Panc1 (cell line): ENCODE data around the gene SFSWAP. TPM values are rescaled to one million over a fixed set of nuclear protein-coding genes. Genes with fewer than 3 reads are reported as not detected.

Experiments used
- ATAC-seq: fragments of 200-7000 bp; cut with Tn5 transposase; 2 replicates; pipeline ENCODE4 v1.9.1; 2020; ENCODE audit warnings: mild to moderate bottlenecking, moderate library complexity
- BruUV-seq: library from RNA; stranded (reverse); fragments of 400-500 nt; replicated peaks from 2 replicates; lab custom pipeline; 2021; lab: Mats Ljungman, UMichigan
- CTCF ChIA-PET: fragments of 300-600 bp; sonication (Branson Sonifier 250); formaldehyde crosslinking; loops from one replicate; lab custom pipeline; 2022; ENCODE audit warnings: antibody characterized with exemption; lab: Charles Lee
- POLR2A ChIA-PET: fragments of 300-600 bp; sonication (Branson Sonifier 250); formaldehyde crosslinking; loops from one replicate; lab custom pipeline; 2022; ENCODE audit warnings: antibody characterized with exemption; lab: Charles Lee
- DNase-seq: peaks from one replicate; pipeline ENCODE4 v3.0.0-alpha.2; 2010; ENCODE audit warnings: low read depth, low spot score
- H3K27ac ChIP-seq: 2 replicates; pipeline ENCODE4 v1.5.1; 2011; ENCODE audit warnings: mild to moderate bottlenecking, low read length, inconsistent platforms
- H3K27me3 ChIP-seq: fragments of 200-500 bp; sonication (Bioruptor generic); 2 replicates; pipeline ENCODE4 v1.6.0; 2014; ENCODE audit warnings: low read length, inconsistent platforms; ENCODE audit not compliant: control insufficient read depth, insufficient read depth
- H3K36me3 ChIP-seq: fragments of 200-500 bp; sonication (Bioruptor generic); 2 replicates; pipeline ENCODE4 v1.5.1; 2014; ENCODE audit warnings: inconsistent platforms, mild to moderate bottlenecking, low read length, moderate library complexity; ENCODE audit not compliant: control insufficient read depth, insufficient read depth
- H3K4me1 ChIP-seq: 2 replicates; pipeline ENCODE4 v1.5.1; 2011; ENCODE audit warnings: inconsistent platforms, mild to moderate bottlenecking, low read length, moderate library complexity; ENCODE audit not compliant: control insufficient read depth, insufficient read depth
- H3K4me3 ChIP-seq, 2 experiments: 2 replicates each; pipeline ENCODE4 v1.5.1; 2011 to 2012; ENCODE audit warnings: low read depth in 2 of 2, low read length in 2 of 2, mild to moderate bottlenecking in 2 of 2, inconsistent platforms in 1 of 2, moderate library complexity in 1 of 2
- H3K9me3 ChIP-seq: fragments of 200-500 bp; sonication (Bioruptor generic); 2 replicates; pipeline ENCODE4 v1.5.1; 2014; ENCODE audit warnings: low read depth, mild to moderate bottlenecking, inconsistent platforms, low read length, moderate library complexity; ENCODE audit not compliant: control insufficient read depth, insufficient read depth
- POLR2AphosphoS5 ChIP-seq: IDR thresholded peaks from 2 replicates; pipeline ENCODE4 v1.6.1; 2012; ENCODE audit warnings: mild to moderate bottlenecking, low read depth, low read length, moderate library complexity
- SIN3A ChIP-seq: IDR thresholded peaks from 2 replicates; pipeline ENCODE4 v1.6.1; 2012; ENCODE audit warnings: low read depth, mild to moderate bottlenecking, low read length, moderate library complexity, borderline replicate concordance; ENCODE audit not compliant: insufficient read depth
- TCF7L2 ChIP-seq: IDR thresholded peaks from 2 replicates; pipeline ENCODE4 v1.6.1; 2011; ENCODE audit warnings: mild to moderate bottlenecking, low read depth, low read length, inconsistent platforms
- in situ Hi-C: cut with HindIII; loops from 2 replicates; pipeline ENCODE4 v1.10.0; 2016; ENCODE audit warnings: low sequenced_read_pairs, low pct_unique_long_range_greater_than_20kb
- intact Hi-C: fragments of 100-400 bp; cut with micrococcal nuclease; formaldehyde crosslinking; loops from one replicate; pipeline ENCODE4 v1.10.0; 2022; ENCODE audit not compliant: unreplicated experiment
- total RNA-seq: library from RNA; stranded (reverse); gene quantifications from one replicate; pipeline ENCODE4 v1.2.1, GENCODE V29; 2021; ENCODE audit not compliant: unreplicated experiment
- TF ChIP-seq, protein P1 (sequence below), 2 experiments: IDR thresholded peaks; 2 replicates each; pipeline ENCODE4 v1.6.1; 2011 to 2012; ENCODE audit warnings: low read depth in 2 of 2, control low read depth in 1 of 2, low read length in 1 of 2, mild to moderate bottlenecking in 1 of 2, moderate library complexity in 1 of 2; ENCODE audit not compliant: insufficient read depth in 1 of 2
- TF ChIP-seq, protein P2 (sequence below): fragments of 450-650 bp; IDR thresholded peaks from 2 replicates; pipeline ENCODE4 v1.5.1; 2017; ENCODE audit warnings: mild to moderate bottlenecking

The SFSWAP gene
- total RNA-seq, 1 experiment from 2014 or later = 41.6 TPM

DNA sequence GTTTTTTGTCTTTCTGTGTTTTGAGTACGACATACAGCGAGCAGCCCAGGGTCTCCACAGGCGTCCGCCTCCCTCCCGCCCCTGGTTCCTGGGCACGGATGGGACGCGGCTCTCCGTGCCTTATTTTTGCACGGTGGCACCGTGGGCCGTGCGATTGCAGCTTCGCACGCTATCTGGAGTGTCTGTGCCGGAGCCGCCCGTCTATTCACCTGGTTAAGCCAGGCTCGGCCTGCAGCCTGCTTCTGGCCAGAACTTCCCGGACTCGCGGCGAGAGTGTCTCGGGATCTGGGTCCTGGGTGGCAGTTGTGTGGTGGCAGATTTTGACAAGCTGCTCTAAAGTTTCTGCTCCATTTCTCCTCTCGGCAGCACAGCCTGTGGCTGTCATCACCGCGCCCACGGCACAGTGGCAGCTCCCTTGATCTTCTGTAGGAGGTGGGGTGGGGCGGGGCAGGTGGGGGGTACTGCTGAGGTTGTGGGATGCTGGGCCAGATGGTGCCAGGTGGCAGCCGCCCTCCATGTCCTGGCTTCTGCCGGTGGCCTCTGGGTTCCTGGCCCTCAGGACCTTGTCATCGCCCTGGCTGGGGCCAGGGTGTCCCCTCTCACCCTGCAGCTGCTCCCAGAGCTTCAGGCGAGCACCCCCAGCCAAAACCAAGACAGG, 120.2 kb downstream of the SFSWAP start:
- Histone ChIP-seq H3K4me1 (peaks cover 19% of the 10 kb centered on the region), H3K9me3 (no peaks in the 10 kb centered on the region), H3K36me3 (no peaks in the 10 kb centered on the region; the same call in 1 of the 2 replicates), H3K27ac (peak overlapping the region; percentile 86), H3K4me3 (peak overlapping the region; percentile 60 to 76), H3K27me3 (no peaks in the 10 kb centered on the region)
- peak; percentile 8 for ATAC-seq
- ChIA-PET POLR2A (interaction anchor here (0.8 kb wide), 1 partner anchor 118 kb away, joined by 3 read pairs; the partner anchor contains the start of gene EP400), CTCF (interaction anchor here (0.5 to 0.6 kb wide), 4 partner anchors 52 to 228 kb away, joined by 3 to 6 read pairs (median 3); no protein-coding TSS in a partner anchor)
- intact Hi-C loops = no loop called here
- TF ChIP-seq TCF7L2 (0 out of 2 replicates have a peak, but pooled peaks have one; percentile 44), SIN3A (no peak; the same call in 1 of the 2 replicates)
- TF ChIP-seq, protein P1, sequence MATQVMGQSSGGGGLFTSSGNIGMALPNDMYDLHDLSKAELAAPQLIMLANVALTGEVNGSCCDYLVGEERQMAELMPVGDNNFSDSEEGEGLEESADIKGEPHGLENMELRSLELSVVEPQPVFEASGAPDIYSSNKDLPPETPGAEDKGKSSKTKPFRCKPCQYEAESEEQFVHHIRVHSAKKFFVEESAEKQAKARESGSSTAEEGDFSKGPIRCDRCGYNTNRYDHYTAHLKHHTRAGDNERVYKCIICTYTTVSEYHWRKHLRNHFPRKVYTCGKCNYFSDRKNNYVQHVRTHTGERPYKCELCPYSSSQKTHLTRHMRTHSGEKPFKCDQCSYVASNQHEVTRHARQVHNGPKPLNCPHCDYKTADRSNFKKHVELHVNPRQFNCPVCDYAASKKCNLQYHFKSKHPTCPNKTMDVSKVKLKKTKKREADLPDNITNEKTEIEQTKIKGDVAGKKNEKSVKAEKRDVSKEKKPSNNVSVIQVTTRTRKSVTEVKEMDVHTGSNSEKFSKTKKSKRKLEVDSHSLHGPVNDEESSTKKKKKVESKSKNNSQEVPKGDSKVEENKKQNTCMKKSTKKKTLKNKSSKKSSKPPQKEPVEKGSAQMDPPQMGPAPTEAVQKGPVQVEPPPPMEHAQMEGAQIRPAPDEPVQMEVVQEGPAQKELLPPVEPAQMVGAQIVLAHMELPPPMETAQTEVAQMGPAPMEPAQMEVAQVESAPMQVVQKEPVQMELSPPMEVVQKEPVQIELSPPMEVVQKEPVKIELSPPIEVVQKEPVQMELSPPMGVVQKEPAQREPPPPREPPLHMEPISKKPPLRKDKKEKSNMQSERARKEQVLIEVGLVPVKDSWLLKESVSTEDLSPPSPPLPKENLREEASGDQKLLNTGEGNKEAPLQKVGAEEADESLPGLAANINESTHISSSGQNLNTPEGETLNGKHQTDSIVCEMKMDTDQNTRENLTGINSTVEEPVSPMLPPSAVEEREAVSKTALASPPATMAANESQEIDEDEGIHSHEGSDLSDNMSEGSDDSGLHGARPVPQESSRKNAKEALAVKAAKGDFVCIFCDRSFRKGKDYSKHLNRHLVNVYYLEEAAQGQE (IDR thresholded peaks at IDR 0.05; ENCODE audit: insufficient read depth in 1 of 2, low read depth in 2 of 2, low read length in 1 of 2) = no peak
- DNase-seq = no peak
- BruUV-seq = no TSS peak
- in situ Hi-C loops = no loop called here

DNA sequence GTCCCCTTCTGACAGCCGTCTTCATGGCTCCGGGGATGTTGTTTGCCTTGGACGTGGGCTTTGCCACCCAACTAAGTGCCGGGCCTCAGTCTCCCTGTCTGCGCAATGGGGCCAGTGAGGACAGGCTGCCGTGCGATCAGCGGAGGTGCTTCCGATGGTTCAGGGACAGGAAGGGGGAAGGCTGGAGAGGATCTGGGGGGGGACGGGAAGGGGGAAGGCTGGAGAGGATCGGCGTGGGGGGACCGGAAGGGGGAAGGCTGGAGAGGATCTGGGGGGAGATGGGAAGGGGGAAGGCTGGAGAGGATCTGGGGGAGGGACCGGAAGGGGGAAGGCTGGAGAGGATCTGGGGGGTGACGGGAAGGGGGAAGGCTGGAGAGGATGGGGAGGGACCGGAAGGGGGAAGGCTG, 120.7 kb downstream of the SFSWAP start:
- peaks cover 19% of the 10 kb centered on the region for H3K4me1 ChIP-seq
- no peaks in the 10 kb centered on the region; the same call in 1 of the 2 replicates for H3K36me3 ChIP-seq
- in situ Hi-C loops = no loop called here
- H3K9me3 ChIP-seq = no peaks in the 10 kb centered on the region
- POLR2A ChIA-PET = interaction anchor here (0.8 kb wide), 1 partner anchor 118 kb away, joined by 3 read pairs; the partner anchor contains the start of gene EP400
- DNase-seq (no peak), ATAC-seq (no peak)
- CTCF ChIA-PET = no interaction called here
- peak overlapping the region; percentile 60 to 76 for H3K4me3 ChIP-seq
- TF ChIP-seq, protein P1 (IDR thresholded peaks at IDR 0.05; ENCODE audit: insufficient read depth in 1 of 2, low read depth in 2 of 2, low read length in 1 of 2) = no peak
- TF ChIP-seq, protein P2, sequence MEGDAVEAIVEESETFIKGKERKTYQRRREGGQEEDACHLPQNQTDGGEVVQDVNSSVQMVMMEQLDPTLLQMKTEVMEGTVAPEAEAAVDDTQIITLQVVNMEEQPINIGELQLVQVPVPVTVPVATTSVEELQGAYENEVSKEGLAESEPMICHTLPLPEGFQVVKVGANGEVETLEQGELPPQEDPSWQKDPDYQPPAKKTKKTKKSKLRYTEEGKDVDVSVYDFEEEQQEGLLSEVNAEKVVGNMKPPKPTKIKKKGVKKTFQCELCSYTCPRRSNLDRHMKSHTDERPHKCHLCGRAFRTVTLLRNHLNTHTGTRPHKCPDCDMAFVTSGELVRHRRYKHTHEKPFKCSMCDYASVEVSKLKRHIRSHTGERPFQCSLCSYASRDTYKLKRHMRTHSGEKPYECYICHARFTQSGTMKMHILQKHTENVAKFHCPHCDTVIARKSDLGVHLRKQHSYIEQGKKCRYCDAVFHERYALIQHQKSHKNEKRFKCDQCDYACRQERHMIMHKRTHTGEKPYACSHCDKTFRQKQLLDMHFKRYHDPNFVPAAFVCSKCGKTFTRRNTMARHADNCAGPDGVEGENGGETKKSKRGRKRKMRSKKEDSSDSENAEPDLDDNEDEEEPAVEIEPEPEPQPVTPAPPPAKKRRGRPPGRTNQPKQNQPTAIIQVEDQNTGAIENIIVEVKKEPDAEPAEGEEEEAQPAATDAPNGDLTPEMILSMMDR = no peak
- TF ChIP-seq POLR2AphosphoS5 = no peak
- TF ChIP-seq SIN3A = no peak
- TF ChIP-seq TCF7L2 = no peak
- intact Hi-C loops = no loop called here
- H3K27ac ChIP-seq = peak overlapping the region; percentile 86
- BruUV-seq = no TSS peak
- H3K27me3 ChIP-seq = no peaks in the 10 kb centered on the region
